ENCODE results near the gene PLCD3.
A peak's percentile ranks its signal among the peaks of the same experiment; 100 is the strongest.

PLCD3 gene

GRCh38 chr17:45132320-45132571, at the start of gene PLCD3:
Gene PLCD3, minus strand, starts transcription at chr17:45132515. Its CDS starts 105 bp downstream, at chr17:45132410.
- DNase-seq, result no peak

DNA sequence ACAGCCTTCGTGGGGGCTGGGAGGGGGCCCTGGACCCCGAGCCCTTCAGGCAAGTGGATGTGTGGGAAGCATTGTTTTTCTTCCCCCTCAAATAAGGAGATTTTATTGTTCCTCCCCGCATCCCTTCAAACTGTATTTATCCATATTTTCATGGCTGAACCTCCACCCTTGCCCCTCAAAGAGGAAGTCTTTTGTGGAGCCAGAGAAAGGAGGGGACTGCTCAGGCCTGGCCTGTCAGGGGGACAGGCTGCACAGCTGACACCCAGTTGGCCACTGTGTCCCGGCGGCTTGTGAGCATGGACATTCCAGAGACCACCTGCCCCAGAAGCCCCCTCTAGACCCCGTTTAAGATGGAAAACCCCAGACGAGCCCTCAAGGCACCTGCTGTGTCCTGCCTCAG, 45.2 kb upstream of the PLCD3 start:
- no peak for DNase-seq

GRCh38 chr17:45175759-45176115, 43.4 kb upstream of the PLCD3 start:
- no peak for DNase-seq

- DNase-seq, result peak; percentile 68
These were observed 40.4 kb upstream of the PLCD3 start for GRCh38 chr17:45172541-45173286.

DNA sequence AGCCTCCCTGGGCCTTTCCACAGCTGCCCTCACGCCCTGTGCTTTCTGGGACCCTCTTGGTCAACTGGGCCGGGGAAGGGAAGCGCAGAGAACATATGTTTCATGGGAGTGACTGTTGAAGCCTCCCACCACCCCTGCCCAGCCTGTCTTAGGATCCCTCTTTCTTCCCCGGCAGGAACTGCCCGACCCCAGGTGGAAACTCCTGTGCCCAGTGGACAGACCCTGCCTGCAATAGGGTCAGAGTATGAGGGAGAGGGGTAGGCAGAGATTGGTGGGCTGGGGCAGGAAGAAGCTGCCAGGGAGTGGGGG, 39.9 kb upstream of the PLCD3 start:
- no peak for DNase-seq

DNA sequence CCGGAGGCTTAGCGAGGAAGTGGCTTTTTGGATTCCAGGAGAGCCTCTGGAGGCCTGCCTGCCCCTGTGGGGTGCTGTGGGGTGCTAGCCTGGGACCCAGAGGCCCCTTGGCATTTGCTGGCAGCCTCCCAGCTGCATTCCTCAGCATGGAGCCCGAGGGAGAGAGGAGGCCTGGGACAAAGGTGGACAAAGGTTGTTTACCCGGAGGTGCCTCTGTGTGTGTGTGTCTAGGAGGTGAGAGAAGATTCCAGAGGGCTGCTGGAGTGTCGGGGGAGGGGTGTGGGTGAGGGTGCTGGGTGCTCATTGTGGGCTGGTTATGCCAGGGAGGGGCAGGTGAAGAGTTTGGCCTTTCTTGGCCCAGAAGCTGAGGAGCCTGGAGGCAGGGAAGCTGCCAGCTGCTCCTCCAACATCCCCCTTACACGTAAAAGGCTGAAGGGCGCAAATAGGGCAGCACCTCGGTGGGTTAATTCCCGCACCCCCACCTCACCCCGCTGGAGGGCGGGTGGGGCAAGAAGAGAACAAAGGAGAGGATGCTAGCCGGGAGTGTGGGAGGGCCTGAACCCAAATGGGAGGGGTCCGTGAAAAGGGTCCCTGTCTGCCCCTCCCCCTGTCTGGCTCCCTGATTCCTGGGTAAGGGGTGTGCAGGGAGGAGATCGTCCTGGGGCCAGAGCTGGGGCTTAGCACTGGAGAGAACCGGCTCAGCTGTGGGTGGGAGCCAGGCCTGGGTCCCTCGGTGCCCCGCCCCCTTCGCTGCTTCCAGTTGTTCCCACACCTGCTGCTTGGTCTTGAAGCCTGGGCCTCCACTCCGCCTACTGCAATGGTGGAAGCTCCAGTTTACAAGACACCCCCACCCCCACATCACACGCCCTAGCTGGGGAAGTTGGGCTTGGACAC, 39.3 kb upstream of the PLCD3 start:
- no peak for DNase-seq

DNA sequence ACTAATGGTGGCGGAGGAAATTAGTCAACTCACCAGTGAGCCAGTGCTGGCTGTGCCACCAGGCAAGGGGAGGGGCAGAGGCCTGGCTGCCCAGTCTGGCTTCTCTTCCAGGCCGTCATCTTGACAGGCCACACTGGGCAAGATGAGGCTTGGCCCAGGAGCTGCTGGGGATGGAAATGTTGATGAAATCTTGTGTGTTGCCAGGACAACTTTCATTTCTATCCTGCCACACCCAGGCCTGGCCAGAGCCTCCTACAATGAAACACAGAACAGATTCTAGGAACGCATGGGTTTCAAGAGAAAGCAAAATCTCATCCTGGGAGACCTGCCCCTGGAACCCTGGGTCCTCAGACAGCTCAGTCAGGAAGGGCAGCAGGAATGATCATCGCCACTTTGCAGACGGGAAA, 38.6 kb upstream of the PLCD3 start:
- no peak for DNase-seq

DNA sequence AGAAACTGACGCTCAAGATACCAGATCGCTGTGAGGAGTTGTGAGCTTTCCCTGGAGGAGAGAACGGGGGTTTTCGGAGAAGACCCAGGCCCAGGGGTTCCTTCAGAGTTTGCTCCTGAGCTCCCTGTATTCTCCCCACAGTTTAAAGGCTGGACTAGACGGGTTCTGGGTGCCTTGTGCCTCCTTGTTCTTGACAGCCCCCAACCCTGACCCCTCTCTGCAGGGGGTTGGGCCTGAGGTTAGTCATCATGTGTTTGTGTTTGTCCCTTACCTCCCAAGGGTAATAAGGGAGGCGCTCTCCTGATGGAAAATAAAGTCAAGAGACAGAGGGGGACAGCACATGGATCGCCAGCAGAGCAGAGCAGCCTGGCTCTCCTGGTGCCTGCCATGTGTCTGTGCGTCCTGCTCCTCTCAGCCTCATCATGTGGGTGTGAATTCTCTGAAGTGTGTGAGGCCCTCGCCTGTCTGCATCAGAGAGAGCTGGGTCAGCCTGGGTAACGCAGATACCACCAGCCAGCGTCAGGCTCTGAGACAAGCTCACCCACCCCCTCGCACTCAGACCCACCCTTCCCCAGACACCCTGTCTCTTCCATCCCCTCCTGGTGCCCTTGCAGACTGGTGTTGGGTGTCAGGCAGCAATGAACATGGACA, 38.1 kb upstream of the PLCD3 start:
- DNase-seq, result no peak

- DNase-seq, result no peak
These were observed 36.9 kb upstream of the PLCD3 start for GRCh38 chr17:45168991-45169752.

DNA sequence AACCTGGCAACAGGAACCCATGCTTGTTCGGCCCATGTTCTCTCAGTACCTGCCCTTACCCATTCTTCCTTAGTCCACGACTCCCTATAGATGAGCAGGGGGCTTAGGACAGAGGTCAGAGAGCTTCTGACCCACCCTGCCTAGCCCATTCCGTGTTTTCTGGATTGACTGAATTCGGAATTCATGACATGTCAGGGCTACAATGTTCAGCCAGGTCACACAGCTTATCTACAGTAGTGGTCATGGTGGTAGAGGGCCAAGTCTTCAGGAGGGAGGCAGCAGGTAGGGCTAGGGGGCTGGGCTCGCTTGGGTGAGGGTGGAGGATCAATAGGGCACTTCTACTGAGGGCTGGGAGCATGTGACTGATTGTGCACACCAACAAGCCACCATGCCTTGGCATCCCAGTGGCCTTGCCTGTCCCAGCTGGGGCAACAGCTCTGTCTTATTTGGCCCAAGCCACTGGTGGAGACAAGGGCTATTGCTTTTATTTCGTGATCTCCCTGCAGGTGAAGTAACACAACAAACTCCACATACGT, 32.5 kb upstream of the PLCD3 start:
- no peak for DNase-seq

GRCh38 chr17:45162025-45162687, 29.8 kb upstream of the PLCD3 start:
- no peak for DNase-seq

DNA sequence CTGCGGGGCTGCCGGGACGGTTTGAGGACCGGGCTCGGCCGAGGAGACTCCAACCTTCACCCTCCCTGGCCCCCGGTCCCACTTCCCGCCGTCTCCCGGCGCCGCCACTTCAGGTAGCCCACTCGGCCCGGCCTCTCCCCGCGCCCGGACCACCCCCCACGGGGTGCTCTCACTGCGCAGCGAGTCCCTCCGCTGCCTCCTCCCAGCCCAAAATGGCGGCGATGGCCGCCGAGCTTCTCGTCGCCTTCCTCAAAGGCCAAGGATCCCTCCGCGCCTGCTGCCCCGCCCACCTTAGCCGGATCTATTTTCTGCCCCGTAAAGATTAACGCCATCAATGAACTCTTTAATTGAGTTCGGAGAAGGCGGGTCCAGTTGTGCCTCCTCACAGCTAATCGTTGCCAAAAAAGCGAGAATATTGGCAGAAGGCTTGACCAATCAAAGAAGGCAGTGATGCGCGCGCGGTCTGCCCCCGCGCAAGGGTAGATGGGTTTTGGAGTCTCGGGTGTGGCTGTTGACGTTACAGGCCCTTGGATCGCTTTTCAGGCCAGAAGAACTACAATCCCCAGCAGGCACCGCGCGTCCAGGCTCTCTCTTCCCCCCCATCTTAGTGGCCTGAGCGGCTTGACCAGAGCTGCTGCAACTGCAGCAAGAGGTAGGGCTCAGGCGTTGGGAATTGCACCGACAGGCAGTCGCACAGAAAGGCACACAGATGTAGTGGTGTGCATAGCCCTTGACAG, 29.1 kb upstream of the PLCD3 start, which contains the start of gene HEXIM2:
Gene HEXIM2 (plus strand): TSS at position 588 of the 737 bp plus-strand sequence. CDS start 919 bp downstream, outside the sequence.
- peak; percentile 100 for DNase-seq

DNA sequence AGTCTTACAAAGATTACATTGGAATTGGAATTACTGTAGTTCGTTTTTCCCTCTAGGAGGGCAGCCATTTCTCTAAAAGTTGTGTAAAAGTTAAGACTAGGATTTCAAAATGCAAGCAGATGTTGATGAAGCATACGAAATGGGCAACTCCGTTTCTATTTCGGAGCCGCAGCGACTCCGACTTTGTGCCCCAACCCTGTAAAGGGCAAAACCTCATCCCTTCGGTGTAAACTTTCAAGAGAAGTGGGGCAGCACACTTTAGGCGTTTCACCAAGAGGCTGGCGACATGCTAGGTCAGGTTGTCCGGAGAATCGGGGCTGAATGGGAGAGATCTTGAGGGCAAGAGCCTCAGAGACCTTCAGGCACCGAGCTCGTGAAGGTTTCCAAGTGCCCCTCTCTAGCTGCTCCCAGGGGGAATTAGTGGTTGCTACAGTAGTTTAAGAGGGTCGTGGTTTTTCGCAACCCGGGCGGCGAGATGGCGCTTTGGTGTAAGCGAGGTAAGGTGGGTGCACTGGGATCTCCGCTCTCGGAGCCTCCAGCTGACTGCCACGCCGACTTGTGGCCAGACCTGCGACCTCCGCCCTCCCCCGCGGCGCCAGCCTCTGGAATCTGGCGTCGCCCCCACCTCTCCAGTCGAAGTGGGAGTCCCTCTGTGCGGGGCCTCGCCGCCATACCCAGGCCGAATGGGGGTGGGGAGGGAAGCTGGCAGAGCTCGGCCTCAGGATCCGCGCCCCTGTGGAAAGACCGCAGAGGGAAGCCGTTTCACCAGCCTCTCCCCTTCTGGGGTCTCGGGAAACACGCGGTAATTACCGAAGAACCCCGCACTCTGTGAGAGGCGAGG, 28.4 kb upstream of the PLCD3 start:
- peak; percentile 52 for DNase-seq

DNA sequence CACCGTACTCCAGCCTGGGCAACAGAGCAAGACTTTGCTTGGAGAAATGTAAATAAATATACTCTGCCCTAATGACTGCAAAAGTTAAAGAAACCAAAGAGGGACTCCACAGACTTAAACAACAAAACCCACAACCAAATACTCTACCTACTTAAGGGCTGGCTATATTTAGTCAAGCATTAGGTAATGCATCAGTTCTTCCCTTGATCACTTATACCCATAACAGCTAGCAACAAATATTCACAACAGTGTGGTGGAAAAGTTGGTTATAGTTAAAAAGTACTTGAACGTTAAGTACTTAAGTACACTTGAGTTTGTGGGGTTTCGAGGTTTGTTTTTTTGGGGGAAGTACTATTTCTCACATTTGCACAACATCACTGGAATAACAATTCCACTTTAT, 23.9 kb upstream of the PLCD3 start:
- DNase-seq, result no peak

DNA sequence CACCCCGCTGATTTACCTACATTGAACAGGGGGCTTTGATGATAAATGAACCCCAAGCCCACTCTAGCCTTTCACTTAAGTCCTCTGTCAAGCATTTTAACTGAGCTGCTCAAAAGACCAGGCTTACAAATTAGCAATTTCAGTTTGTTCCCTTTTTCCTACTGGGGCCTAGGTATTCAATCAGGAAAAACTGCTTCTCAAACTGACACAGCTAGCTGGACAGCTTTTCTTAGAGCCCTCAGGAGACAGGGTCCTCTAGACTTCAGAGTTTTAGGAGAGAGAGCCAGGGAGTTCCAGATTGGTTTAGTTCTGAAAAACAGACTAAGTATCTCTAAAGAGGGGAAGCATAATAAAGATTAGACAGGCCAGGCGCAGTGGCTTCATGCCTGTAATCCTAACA, 23.2 kb upstream of the PLCD3 start:
- no peak for DNase-seq

GRCh38 chr17:45155029-45155428, 22.7 kb upstream of the PLCD3 start:
- no peak for DNase-seq

DNA sequence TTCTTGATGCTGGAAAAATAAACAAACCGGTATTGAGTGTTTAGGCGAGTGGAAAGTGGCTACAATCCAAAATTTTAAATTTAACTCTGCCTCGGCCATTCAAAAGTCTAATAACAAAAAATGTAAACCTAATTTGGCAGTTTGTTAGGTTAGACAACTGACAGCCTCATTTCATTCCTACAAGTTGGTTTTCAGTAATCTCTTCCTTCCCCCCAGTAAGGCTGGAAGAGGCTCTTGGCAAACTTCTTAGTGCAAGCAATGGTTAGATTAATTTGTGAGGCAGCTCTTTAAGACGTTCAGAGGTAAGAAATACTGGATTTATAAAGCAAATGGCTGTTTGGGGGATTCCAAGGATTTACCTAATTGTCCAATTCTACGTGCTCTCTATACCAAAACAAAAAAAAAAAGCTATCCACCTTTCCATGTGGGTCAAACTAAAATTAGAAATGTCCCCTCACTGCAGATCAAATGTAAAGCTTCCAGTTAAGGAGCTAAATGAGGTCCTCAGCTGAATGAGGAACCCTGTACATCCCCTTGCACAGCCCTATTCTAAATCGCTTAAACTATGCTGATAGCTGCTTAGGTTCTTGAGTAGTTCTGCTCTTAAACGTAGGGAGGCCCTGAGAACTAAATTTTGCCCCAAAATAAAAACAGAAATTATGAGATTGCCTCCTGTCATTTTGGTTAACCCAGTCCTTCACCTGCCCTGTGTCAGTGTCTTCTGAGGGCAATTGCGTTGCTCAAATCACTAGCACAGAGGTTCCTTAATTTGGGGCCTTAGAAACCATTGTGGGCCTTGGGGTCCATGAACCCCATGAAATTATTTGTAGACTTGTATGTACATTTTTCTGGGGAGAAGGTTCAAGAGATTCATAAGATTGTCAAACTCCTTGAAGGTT, 18.8 kb upstream of the PLCD3 start:
- DNase-seq, result no peak

- DNase-seq, result peak; percentile 29
These were observed 17.7 kb upstream of the PLCD3 start for GRCh38 chr17:45149669-45150664.

All from NCI-H774 (cell line).